ENCODE measurements around the gene C1QTNF12. TPM values are rescaled to one million over a fixed set of nuclear protein-coding genes. Genes with fewer than 3 reads are reported as not detected.

The C1QTNF12 gene
- total RNA-seq, 4 donors from 2014 or later = 1.1 to 2.3 (median 1.4) TPM; not detected in 1

GRCh38 chr1:1199141-1199960, 47.2 kb downstream of the C1QTNF12 start:
- TF ChIP-seq CTCF (IDR thresholded peaks at IDR 0.05; ENCODE audit: low read depth) = no peak

GRCh38 chr1:1198423-1199140, 47.9 kb downstream of the C1QTNF12 start:
- no peak for TF ChIP-seq CTCF (IDR thresholded peaks at IDR 0.05; ENCODE audit: low read depth)

GRCh38 chr1:1197551-1198422, 48.7 kb downstream of the C1QTNF12 start:
- no peak for TF ChIP-seq CTCF (IDR thresholded peaks at IDR 0.05; ENCODE audit: low read depth)

- no peak for TF ChIP-seq CTCF (IDR thresholded peaks at IDR 0.05; ENCODE audit: low read depth)
Observed at GRCh38 chr1:1197188-1197500, 49.4 kb downstream of the C1QTNF12 start.

- no peak for TF ChIP-seq CTCF (IDR thresholded peaks at IDR 0.05; ENCODE audit: low read depth)
Observed at GRCh38 chr1:1196431-1197187, 49.9 kb downstream of the C1QTNF12 start.

- TF ChIP-seq CTCF (IDR thresholded peaks at IDR 0.05; ENCODE audit: low read depth) = no peak
Observed at GRCh38 chr1:1194723-1195122, 51.8 kb downstream of the C1QTNF12 start.

Small RNA genes lying within 50 kb of the gene (small RNA-seq; reads per million reads assigned to genes)
- gene MIR6726 = not detected

Other genes with a start within 250 kb of the C1QTNF12 start
- gene HES4, start 246.6 kb downstream of the C1QTNF12 start, total RNA-seq = 10 to 100 TPM in 1 of 4 donors, 1 to 10 TPM in 3; 6.4 to 12.8 (median 7.2) TPM
- gene ISG15, start 233.2 kb downstream of the C1QTNF12 start, total RNA-seq = 10 to 100 TPM; 20.0 to 73.3 (median 33.8) TPM
- 10 to 100 TPM in 2 of 4 donors, 1 to 10 TPM in 2; 3.8 to 13.2 (median 10.5) TPM for gene AGRN, start 226.6 kb downstream of the C1QTNF12 start, total RNA-seq
- gene RNF223, start 172.4 kb downstream of the C1QTNF12 start, total RNA-seq = not detected
- 10 to 100 TPM in 1 of 4 donors, 1 to 10 TPM in 3; 3.7 to 14.7 (median 7.2) TPM for gene C1orf159, start 130.6 kb downstream of the C1QTNF12 start, total RNA-seq
- gene TTLL10, start 72.8 kb downstream of the C1QTNF12 start, total RNA-seq = under 1 TPM in 1 of 4 donors, not detected in 3; 0.19 TPM
- 1 to 10 TPM in 1 of 4 donors, under 1 TPM in 1, not detected in 2; 0.44 to 2.6 TPM for gene TNFRSF18, start 40.1 kb downstream of the C1QTNF12 start, total RNA-seq
- 1 to 10 TPM in 2 of 4 donors, under 1 TPM in 1, not detected in 1; 0.68 to 4.7 (median 1.6) TPM for gene TNFRSF4, start 32.6 kb downstream of the C1QTNF12 start, total RNA-seq
- 100 to 1,000 TPM in 2 of 4 donors, 10 to 100 TPM in 2; 42.6 to 143 (median 87.8) TPM for gene SDF4, start 14.7 kb downstream of the C1QTNF12 start, total RNA-seq
- gene B3GALT6, start 14.5 kb downstream of the C1QTNF12 start, total RNA-seq = 10 to 100 TPM in 1 of 4 donors, 1 to 10 TPM in 3; 7.2 to 13.9 (median 7.8) TPM
- gene UBE2J2, start 27.1 kb upstream of the C1QTNF12 start, total RNA-seq = 10 to 100 TPM; 20.1 to 35.4 (median 33.5) TPM
- gene SCNN1D, start 33.7 kb upstream of the C1QTNF12 start, total RNA-seq = 1 to 10 TPM in 3 of 4 donors, under 1 TPM in 1; 0.82 to 4.1 (median 1.5) TPM
- gene ACAP3, start 61.2 kb upstream of the C1QTNF12 start, total RNA-seq = 10 to 100 TPM; 13.4 to 43.3 (median 18.8) TPM
- gene PUSL1, start 61.9 kb upstream of the C1QTNF12 start, total RNA-seq = 10 to 100 TPM in 3 of 4 donors, 1 to 10 TPM in 1; 7.2 to 12.9 (median 10.9) TPM
- 100 to 1,000 TPM in 1 of 4 donors, 10 to 100 TPM in 3; 50.5 to 122 (median 60.6) TPM for gene INTS11, start 77.9 kb upstream of the C1QTNF12 start, total RNA-seq
- 10 to 100 TPM in 1 of 4 donors, 1 to 10 TPM in 3; 4.9 to 33.0 (median 9.4) TPM for gene CPTP, start 78.1 kb upstream of the C1QTNF12 start, total RNA-seq
- under 1 TPM in 2 of 4 donors, not detected in 2; 0.22 to 0.75 TPM for gene TAS1R3, start 84.6 kb upstream of the C1QTNF12 start, total RNA-seq
- gene DVL1, start 102.7 kb upstream of the C1QTNF12 start, total RNA-seq = 10 to 100 TPM; 26.2 to 80.3 (median 39.5) TPM
- 100 to 1,000 TPM in 3 of 4 donors, 10 to 100 TPM in 1; 48.8 to 226 (median 163) TPM for gene MXRA8, start 111.8 kb upstream of the C1QTNF12 start, total RNA-seq
- gene AURKAIP1, start 128.5 kb upstream of the C1QTNF12 start, total RNA-seq = 100 to 1,000 TPM in 1 of 4 donors, 10 to 100 TPM in 3; 53.6 to 153 (median 83.5) TPM
- 100 to 1,000 TPM; 146 to 268 (median 194) TPM for gene CCNL2, start 152.6 kb upstream of the C1QTNF12 start, total RNA-seq
- 100 to 1,000 TPM in 3 of 4 donors, 10 to 100 TPM in 1; 87.9 to 222 (median 116) TPM for gene MRPL20, start 160.6 kb upstream of the C1QTNF12 start, total RNA-seq
- 10 to 100 TPM in 2 of 4 donors, 1 to 10 TPM in 2; 4.1 to 15.4 (median 8.7) TPM for gene ANKRD65, start 174.6 kb upstream of the C1QTNF12 start, total RNA-seq
- 10 to 100 TPM in 2 of 4 donors, 1 to 10 TPM in 2; 6.0 to 21.3 (median 10.3) TPM for gene VWA1, start 189.0 kb upstream of the C1QTNF12 start, total RNA-seq
- gene ATAD3C, start 203.0 kb upstream of the C1QTNF12 start, total RNA-seq = under 1 TPM in 1 of 4 donors, not detected in 3; 0.19 TPM
- 10 to 100 TPM in 2 of 4 donors, 1 to 10 TPM in 2; 5.4 to 23.6 (median 11.2) TPM for gene ATAD3B, start 225.0 kb upstream of the C1QTNF12 start, total RNA-seq

All from subcutaneous adipose tissue (tissue), 4 donors.